A549 (cell line): ENCODE measurements around the gene RBM34. TPM values are rescaled to one million over a fixed set of nuclear protein-coding genes. Genes with fewer than 3 reads are reported as not detected.

Experiments
- ATAC-seq, 2 experiments: fragments of 200-7000 bp in 1 of 2; fragments of >200 bp in 1 of 2; cut with Nextera tagmentation in 1 of 2; cut with Tn5 transposase in 1 of 2; 3 replicates each; pipeline versions ENCODE4 v1.8.0 to v1.9.1; 2018 to 2020; ENCODE audit warnings: mild to moderate bottlenecking in 1 of 2, moderate library complexity in 1 of 2
- CTCF ChIA-PET: fragments of 300-600 bp; sonication (Branson Sonifier 250); formaldehyde crosslinking; extraction: SDS; loops from one replicate; lab custom pipeline; 2021; ENCODE audit warnings: antibody characterized with exemption, inconsistent platforms; lab: Yijun Ruan, JAX
- POLR2A ChIA-PET: fragments of 350-600 bp; formaldehyde crosslinking; extraction: SDS; loops from one replicate; lab custom pipeline; 2021; ENCODE audit warnings: antibody characterized with exemption, inconsistent platforms; lab: Yijun Ruan, JAX
- DNase-seq, 2 experiments: peaks; one replicate each; pipeline versions ENCODE4 v3.0.0 to v3.0.0-alpha.2; 2011 to 2016; ENCODE audit warnings: low read depth in 1 of 2, low spot score in 1 of 2
- FAIRE-seq: peaks from 2 replicates; lab custom pipeline; 2011; peaks lifted over from hg19 to GRCh38; lab: Jason Lieb, UNC
- H3K27ac ChIP-seq, 2 experiments: fragments of >200 bp; sonication (Bioruptor Twin); formaldehyde crosslinking; 3 replicates each; pipeline ENCODE4 v1.5.1; 2016 to 2017
- H3K4me1 ChIP-seq: fragments of >200 bp; sonication (Bioruptor Twin); formaldehyde crosslinking; 3 replicates; pipeline ENCODE4 v1.6.1; 2016
- H3K4me2 ChIP-seq: fragments of >200 bp; sonication (Bioruptor Twin); formaldehyde crosslinking; 3 replicates; pipeline ENCODE4 v1.6.1; 2016
- H3K4me3 ChIP-seq: fragments of >200 bp; sonication (Bioruptor Twin); formaldehyde crosslinking; 3 replicates; pipeline ENCODE4 v1.5.1; 2016
- H3K9me3 ChIP-seq: fragments of >200 bp; sonication (Bioruptor Twin); formaldehyde crosslinking; 3 replicates; pipeline ENCODE4 v1.6.1; 2016
- BHLHE40 ChIP-seq: IDR thresholded peaks from 2 replicates; pipeline ENCODE4 v1.6.1; 2012; ENCODE audit warnings: low read depth, low read length, inconsistent platforms
- CBX2 ChIP-seq: fragments of 200-600 bp; sonication (generic); IDR thresholded peaks from 2 replicates; pipeline ENCODE4 v1.6.1; 2016; ENCODE audit warnings: low read depth, mild to moderate bottlenecking, borderline replicate concordance
- CBX8 ChIP-seq: fragments of 200-600 bp; sonication (generic); IDR thresholded peaks from 2 replicates; pipeline ENCODE4 v1.6.1; 2016
- CHD2 ChIP-seq: fragments of 150-350 bp; IDR thresholded peaks from 2 replicates; pipeline ENCODE4 v1.6.1; 2014; ENCODE audit warnings: low read length; ENCODE audit not compliant: partially characterized antibody
- FOSL2 ChIP-seq, 2 experiments: fragments of 450-650 bp in 1 of 2; fragments of >200 bp in 1 of 2; sonication (Bioruptor Twin) in 1 of 2; formaldehyde crosslinking; IDR thresholded peaks; 2 replicates each; pipeline versions ENCODE4 v1.5.0 to v1.6.1; 2016 to 2020; ENCODE audit warnings: mild to moderate bottlenecking in 1 of 2, moderate library complexity in 1 of 2
- HOXB5 ChIP-seq: fragments of 250-450 bp; sonication (Bioruptor Pico); IDR thresholded peaks from 2 replicates; pipeline ENCODE4 v1.5.0; 2020; ENCODE audit warnings: mild to moderate bottlenecking, moderate library complexity
- JUNB ChIP-seq: fragments of >200 bp; sonication (Bioruptor Twin); formaldehyde crosslinking; IDR thresholded peaks from 2 replicates; pipeline ENCODE4 v1.6.1; 2016
- MAZ ChIP-seq: fragments of 150-350 bp; IDR thresholded peaks from 2 replicates; pipeline ENCODE4 v1.6.1; 2014; ENCODE audit warnings: antibody characterized with exemption, low read depth, low read length, borderline replicate concordance
- NR3C1 ChIP-seq: fragments of >200 bp; sonication (Bioruptor Twin); formaldehyde crosslinking; IDR thresholded peaks from 3 replicates; pipeline ENCODE4 v1.6.1; 2017
- POLR2AphosphoS2 ChIP-seq: conservative IDR thresholded peaks from 2 replicates; pipeline ENCODE4 v1.6.1; 2012; ENCODE audit warnings: low read length, improper control_type of control experiment, inconsistent platforms
- RFX5 ChIP-seq: fragments of 450-650 bp; IDR thresholded peaks from 2 replicates; pipeline ENCODE4 v1.7.1; 2014; ENCODE audit warnings: antibody characterized with exemption, mild to moderate bottlenecking, moderate library complexity
- RNF2 ChIP-seq: fragments of 200-600 bp; sonication (generic); IDR thresholded peaks from 2 replicates; pipeline ENCODE4 v1.6.1; 2016; ENCODE audit warnings: low read depth, mild to moderate bottlenecking, antibody characterized with exemption, moderate library complexity, borderline replicate concordance
- SREBF2 ChIP-seq: fragments of 450-650 bp; IDR thresholded peaks from 2 replicates; pipeline ENCODE4 v1.6.1; 2014; ENCODE audit warnings: mild to moderate bottlenecking, moderate library complexity
- TP53 ChIP-seq: fragments of 250-450 bp; sonication (Bioruptor Pico); IDR thresholded peaks from 2 replicates; pipeline ENCODE4 v1.5.0; 2021; ENCODE audit warnings: mild to moderate bottlenecking, moderate library complexity
- ZFP36 ChIP-seq: fragments of 450-650 bp; IDR thresholded peaks from 2 replicates; pipeline ENCODE4 v1.6.1; 2014; ENCODE audit warnings: borderline replicate concordance; ENCODE audit not compliant: partially characterized antibody
- ZNF302 ChIP-seq: fragments of 250-450 bp; sonication (Bioruptor Pico); IDR thresholded peaks from 2 replicates; pipeline ENCODE4 v1.9.0; 2021; ENCODE audit warnings: inconsistent platforms, mild to moderate bottlenecking, moderate library complexity
- WGBS: methylation state at CpG from one replicate; pipeline ENCODE4 v1.1.6; 2017; ENCODE audit errors: missing lambda C conversion rate; 5-methylcytosine and 5-hydroxymethylcytosine counted together
- polyA plus RNA-seq, 4 experiments: library from polyadenylated mRNA; depleted of rRNA in 3 of 4; stranded (reverse); fragments of >200 nt; fragmentation: RNase III in 1 of 4; extraction: RNeasy Plus Mini Kit Qiagen cat#74134 plus additional on column Dnase treatment in 1 of 4; gene quantifications; 2 replicates in 3 of 4; 3 replicates in 1 of 4; pipeline ENCODE4 v1.2.3, GENCODE V29; 2011 to 2017
- TF ChIP-seq, protein P1 (sequence below): fragments of >200 bp; sonication (Bioruptor Twin); formaldehyde crosslinking; IDR thresholded peaks from 3 replicates; pipeline ENCODE4 v1.6.1; 2016
- TF ChIP-seq, protein P2 (sequence below): fragments of 250-450 bp; sonication (Bioruptor Pico); IDR thresholded peaks from 2 replicates; pipeline ENCODE4 v1.5.0; 2021; ENCODE audit warnings: mild to moderate bottlenecking, moderate library complexity, borderline replicate concordance
- TF ChIP-seq, protein P3 (sequence below): fragments of 250-450 bp; sonication (Bioruptor Pico); IDR thresholded peaks from 2 replicates; pipeline ENCODE4 v1.5.0; 2020; ENCODE audit warnings: low read depth, mild to moderate bottlenecking, moderate library complexity

Gene RBM34
- polyA plus RNA-seq, 2 of the 4 experiments (the other 2 are of a cell fraction), result 67.8 to 81.8 TPM

DNA sequence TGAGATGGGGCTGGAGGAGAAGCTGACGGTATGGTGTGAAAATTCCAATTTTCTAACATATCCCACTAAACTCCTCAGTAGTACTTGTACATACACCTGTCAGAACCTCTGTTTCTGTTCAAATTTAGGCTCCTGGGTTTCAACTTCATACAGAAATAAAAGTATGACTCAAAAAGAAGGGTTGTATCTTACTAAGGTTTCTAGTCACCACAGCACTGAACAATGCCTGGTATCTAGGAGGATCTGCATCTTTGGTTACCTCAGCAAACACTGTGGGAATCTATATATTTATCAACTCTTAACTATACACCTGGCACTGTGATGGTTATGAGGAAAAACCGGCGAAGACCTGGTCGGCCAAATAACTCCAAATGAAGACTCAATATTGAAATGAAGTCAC is 13.8 kb downstream of the RBM34 start:
- H3K9me3 ChIP-seq, result no peaks in the 10 kb centered on the region
- CTCF ChIA-PET, result interaction anchor here (0.7 to 1.1 kb wide), 2 partner anchors 21 to 54 kb away, joined by 3 to 4 read pairs; no protein-coding TSS in a partner anchor
- TF ChIP-seq, protein P1, sequence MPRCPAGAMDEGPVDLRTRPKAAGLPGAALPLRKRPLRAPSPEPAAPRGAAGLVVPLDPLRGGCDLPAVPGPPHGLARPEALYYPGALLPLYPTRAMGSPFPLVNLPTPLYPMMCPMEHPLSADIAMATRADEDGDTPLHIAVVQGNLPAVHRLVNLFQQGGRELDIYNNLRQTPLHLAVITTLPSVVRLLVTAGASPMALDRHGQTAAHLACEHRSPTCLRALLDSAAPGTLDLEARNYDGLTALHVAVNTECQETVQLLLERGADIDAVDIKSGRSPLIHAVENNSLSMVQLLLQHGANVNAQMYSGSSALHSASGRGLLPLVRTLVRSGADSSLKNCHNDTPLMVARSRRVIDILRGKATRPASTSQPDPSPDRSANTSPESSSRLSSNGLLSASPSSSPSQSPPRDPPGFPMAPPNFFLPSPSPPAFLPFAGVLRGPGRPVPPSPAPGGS, result no peak
- no peak for TF ChIP-seq HOXB5 (CRISPR knock-in tag)
- no peak for TF ChIP-seq RNF2
- TF ChIP-seq ZFP36, result no peak
- no peak for TF ChIP-seq MAZ
- TF ChIP-seq TP53, result no peak
- TF ChIP-seq ZNF302, result no peak
- no peak for TF ChIP-seq BHLHE40
- DNase-seq, result no peak
- WGBS, result 93% methylated on average over 4 of the region's 4 CpGs
- POLR2A ChIA-PET, result no interaction called here
- no peak overlapping the region for H3K4me2 ChIP-seq
- no peak overlapping the region for H3K4me3 ChIP-seq
- ATAC-seq, result no peak
- H3K27ac ChIP-seq, result no peak overlapping the region
- no peak for FAIRE-seq
- no peaks in the 10 kb centered on the region for H3K4me1 ChIP-seq

DNA sequence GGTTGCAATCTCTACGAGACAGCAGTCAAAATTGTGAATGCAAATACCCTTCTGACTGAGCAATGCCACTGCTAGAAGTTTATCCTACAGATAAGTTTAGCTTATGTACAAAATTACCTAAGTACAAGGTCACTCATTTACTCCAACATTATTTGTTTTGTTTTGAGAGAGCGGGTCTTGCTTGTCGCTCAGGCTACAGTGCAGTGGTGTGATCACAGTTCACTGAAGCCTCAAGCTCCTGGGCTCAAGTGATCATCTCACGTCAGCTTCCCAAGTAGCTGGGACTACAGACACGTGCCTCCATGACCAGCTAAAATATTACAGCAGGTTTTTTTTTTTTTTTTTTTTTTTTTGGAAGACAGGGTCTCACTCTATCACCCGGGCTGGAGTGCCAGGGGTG is 15.4 kb downstream of the RBM34 start:
- TF ChIP-seq SREBF2, result no peak
- WGBS, result 89% methylated on average over 6 of the region's 6 CpGs
- Histone ChIP-seq H3K4me3 (no peak overlapping the region), H3K27ac (no peak overlapping the region), H3K4me2 (no peak overlapping the region), H3K9me3 (no peaks in the 10 kb centered on the region), H3K4me1 (no peaks in the 10 kb centered on the region)
- FAIRE-seq (no peak), ATAC-seq (0 out of 6 replicates have a peak, but pooled peaks of 1 of the 2 experiments have one; percentile 19), DNase-seq (no peak)
- ChIA-PET CTCF (interaction anchor here (0.8 to 1.7 kb wide), 4 partner anchors 8 to 658 kb away, joined by 3 to 10 read pairs (median 3); no protein-coding TSS in a partner anchor), POLR2A (interaction anchor here (0.6 to 1.8 kb wide), 3 partner anchors 11 to 608 kb away, joined by 3 to 10 read pairs (median 3); partner anchors contain the start of gene RBM34)

DNA sequence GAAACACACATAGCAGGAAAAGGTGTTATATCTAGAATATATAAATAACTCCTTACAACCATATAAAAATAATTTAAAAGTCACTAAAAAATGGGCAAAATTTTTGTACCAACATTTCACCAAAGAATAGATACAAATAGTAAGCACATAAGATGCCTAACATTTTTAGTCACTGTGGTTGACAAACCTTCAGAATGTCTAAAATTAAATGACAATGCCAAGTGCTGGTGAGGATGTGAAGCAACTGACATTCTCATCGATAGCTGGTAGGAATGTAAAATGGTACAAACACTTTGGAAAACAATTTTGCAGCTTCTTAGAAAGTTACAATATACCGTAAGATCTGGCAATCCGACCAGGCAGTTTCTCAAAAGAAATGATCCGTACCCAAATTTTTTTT is 18.1 kb downstream of the RBM34 start:
- Histone ChIP-seq H3K4me3 (no peak overlapping the region), H3K4me1 (no peaks in the 10 kb centered on the region), H3K9me3 (no peaks in the 10 kb centered on the region), H3K4me2 (no peak overlapping the region), H3K27ac (no peak overlapping the region)
- FAIRE-seq (no peak), DNase-seq (no peak), ATAC-seq (no peak)
- POLR2A ChIA-PET, result no interaction called here
- TF ChIP-seq CHD2, result no peak
- TF ChIP-seq POLR2AphosphoS2, result no peak
- TF ChIP-seq FOSL2 (IDR thresholded peaks at IDR 0.05), result no peak
- TF ChIP-seq FOSL2 (CRISPR knock-in tag; IDR thresholded peaks at IDR 0.05), result no peak
- no peak for TF ChIP-seq RFX5
- no peak for TF ChIP-seq BHLHE40
- TF ChIP-seq CBX8, result no peak
- TF ChIP-seq CBX2, result no peak
- TF ChIP-seq, protein P2, sequence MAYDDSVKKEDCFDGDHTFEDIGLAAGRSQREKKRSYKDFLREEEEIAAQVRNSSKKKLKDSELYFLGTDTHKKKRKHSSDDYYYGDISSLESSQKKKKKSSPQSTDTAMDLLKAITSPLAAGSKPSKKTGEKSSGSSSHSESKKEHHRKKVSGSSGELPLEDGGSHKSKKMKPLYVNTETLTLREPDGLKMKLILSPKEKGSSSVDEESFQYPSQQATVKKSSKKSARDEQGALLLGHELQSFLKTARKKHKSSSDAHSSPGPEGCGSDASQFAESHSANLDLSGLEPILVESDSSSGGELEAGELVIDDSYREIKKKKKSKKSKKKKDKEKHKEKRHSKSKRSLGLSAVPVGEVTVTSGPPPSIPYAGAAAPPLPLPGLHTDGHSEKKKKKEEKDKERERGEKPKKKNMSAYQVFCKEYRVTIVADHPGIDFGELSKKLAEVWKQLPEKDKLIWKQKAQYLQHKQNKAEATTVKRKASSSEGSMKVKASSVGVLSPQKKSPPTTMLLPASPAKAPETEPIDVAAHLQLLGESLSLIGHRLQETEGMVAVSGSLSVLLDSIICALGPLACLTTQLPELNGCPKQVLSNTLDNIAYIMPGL (CRISPR knock-in tag), result no peak
- no peak for TF ChIP-seq MAZ
- no peak for TF ChIP-seq NR3C1
- no peak for TF ChIP-seq JUNB
- TF ChIP-seq, protein P3, sequence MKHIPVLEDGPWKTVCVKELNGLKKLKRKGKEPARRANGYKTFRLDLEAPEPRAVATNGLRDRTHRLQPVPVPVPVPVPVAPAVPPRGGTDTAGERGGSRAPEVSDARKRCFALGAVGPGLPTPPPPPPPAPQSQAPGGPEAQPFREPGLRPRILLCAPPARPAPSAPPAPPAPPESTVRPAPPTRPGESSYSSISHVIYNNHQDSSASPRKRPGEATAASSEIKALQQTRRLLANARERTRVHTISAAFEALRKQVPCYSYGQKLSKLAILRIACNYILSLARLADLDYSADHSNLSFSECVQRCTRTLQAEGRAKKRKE (CRISPR knock-in tag), result no peak
- 95% methylated on average over 4 of the region's 4 CpGs for WGBS
- CTCF ChIA-PET, result interaction anchor here (0.9 kb wide), 1 partner anchor 38 kb away, joined by 3 read pairs; no protein-coding TSS in a partner anchor
